ENCODE results near the gene PF4V1.

Gene PF4V1

GRCh38 chr4:73847526-73848182 lies 5.4 kb upstream of the PF4V1 start:
- FAIRE-seq = no peak

GRCh38 chr4:73848183-73848777 lies 4.8 kb upstream of the PF4V1 start:
- FAIRE-seq = no peak

- FAIRE-seq = peak; percentile 69
Measured at GRCh38 chr4:73850261-73850970, 2.7 kb upstream of the PF4V1 start.

GRCh38 chr4:73851293-73851692 lies 1.8 kb upstream of the PF4V1 start:
- FAIRE-seq = peak; percentile 36

GRCh38 chr4:73852771-73853170 lies 325 bp upstream of the PF4V1 start:
- no peak for FAIRE-seq

GRCh38 chr4:73853718-73854473 lies 800 bp downstream of the PF4V1 start:
- FAIRE-seq = no peak

GRCh38 chr4:73855406-73855805 lies 2.3 kb downstream of the PF4V1 start:
- no peak for FAIRE-seq

- FAIRE-seq = no peak
Measured at GRCh38 chr4:73856518-73856917, 3.4 kb downstream of the PF4V1 start.

- no peak for FAIRE-seq
Measured at GRCh38 chr4:73859614-73860088, 6.6 kb downstream of the PF4V1 start.

GRCh38 chr4:73860181-73860580 lies 7.1 kb downstream of the PF4V1 start:
- no peak for FAIRE-seq

GRCh38 chr4:73860917-73861316 lies 7.8 kb downstream of the PF4V1 start:
- no peak for FAIRE-seq

- FAIRE-seq = no peak
Measured at GRCh38 chr4:73862322-73862721, 9.2 kb downstream of the PF4V1 start.

GRCh38 chr4:73864365-73864764 lies 11.3 kb downstream of the PF4V1 start:
- FAIRE-seq = no peak

GRCh38 chr4:73864961-73865360 lies 11.9 kb downstream of the PF4V1 start:
- no peak for FAIRE-seq

GRCh38 chr4:73865431-73866096 lies 12.5 kb downstream of the PF4V1 start:
- no peak for FAIRE-seq

- FAIRE-seq = no peak
Measured at GRCh38 chr4:73866246-73866645, 13.2 kb downstream of the PF4V1 start.

- FAIRE-seq = no peak
Measured at GRCh38 chr4:73867783-73868182, 14.7 kb downstream of the PF4V1 start.

- no peak for FAIRE-seq
Measured at GRCh38 chr4:73868206-73869129, 15.4 kb downstream of the PF4V1 start.

- no peak for FAIRE-seq
Measured at GRCh38 chr4:73869130-73870055, 16.3 kb downstream of the PF4V1 start, which contains the start of gene CXCL1. Gene CXCL1 (plus strand): TSS chr4:73869393. CDS start chr4:73869471, 78 bp downstream.

GRCh38 chr4:73870260-73870659 lies 17.2 kb downstream of the PF4V1 start:
- FAIRE-seq = no peak
